Measurements from ENCODE around the gene SORCS2. TPM values are rescaled to one million over a fixed set of nuclear protein-coding genes. Genes with fewer than 3 reads are reported as not detected.

The SORCS2 gene
- total RNA-seq, 1 donor from 2014 or later: 29.5 TPM

DNA sequence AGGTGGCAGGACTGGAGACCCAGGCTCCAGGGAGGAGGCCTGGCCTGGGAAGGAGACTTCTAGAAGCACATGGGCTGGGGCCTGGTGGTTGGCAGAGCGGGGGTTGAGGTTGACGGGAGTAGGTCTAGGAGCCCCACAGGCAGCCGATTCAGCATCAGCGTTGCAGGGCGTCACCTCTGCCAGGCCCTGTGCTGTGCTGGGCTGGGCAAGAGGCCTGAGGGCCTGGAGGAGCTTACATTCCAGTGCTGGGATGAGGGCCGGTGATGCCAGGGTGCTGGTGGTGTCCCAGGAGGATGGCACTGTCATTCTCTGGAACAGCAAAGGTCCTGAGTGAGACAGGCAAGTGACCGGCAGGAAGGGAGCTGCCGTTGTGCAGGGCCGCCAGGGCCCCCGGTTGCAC is 76.6 kb downstream of the SORCS2 start:
- peaks cover 7% of the 10 kb centered on the region for H3K4me1 Mint-ChIP-seq (ENCODE audit: low read depth, unreplicated experiment)
- no peak overlapping the region for H3K4me3 Mint-ChIP-seq (ENCODE audit: unreplicated experiment)
- peaks cover 8% of the 10 kb centered on the region for H3K27me3 Mint-ChIP-seq (ENCODE audit: unreplicated experiment)
- H3K9me3 Mint-ChIP-seq (ENCODE audit: unreplicated experiment): peaks cover 9% of the 10 kb centered on the region
- DNase-seq: no peak
- H3K36me3 Mint-ChIP-seq (ENCODE audit: unreplicated experiment): peaks cover 20% of the 10 kb centered on the region
- TF ChIP-seq, protein P1, sequence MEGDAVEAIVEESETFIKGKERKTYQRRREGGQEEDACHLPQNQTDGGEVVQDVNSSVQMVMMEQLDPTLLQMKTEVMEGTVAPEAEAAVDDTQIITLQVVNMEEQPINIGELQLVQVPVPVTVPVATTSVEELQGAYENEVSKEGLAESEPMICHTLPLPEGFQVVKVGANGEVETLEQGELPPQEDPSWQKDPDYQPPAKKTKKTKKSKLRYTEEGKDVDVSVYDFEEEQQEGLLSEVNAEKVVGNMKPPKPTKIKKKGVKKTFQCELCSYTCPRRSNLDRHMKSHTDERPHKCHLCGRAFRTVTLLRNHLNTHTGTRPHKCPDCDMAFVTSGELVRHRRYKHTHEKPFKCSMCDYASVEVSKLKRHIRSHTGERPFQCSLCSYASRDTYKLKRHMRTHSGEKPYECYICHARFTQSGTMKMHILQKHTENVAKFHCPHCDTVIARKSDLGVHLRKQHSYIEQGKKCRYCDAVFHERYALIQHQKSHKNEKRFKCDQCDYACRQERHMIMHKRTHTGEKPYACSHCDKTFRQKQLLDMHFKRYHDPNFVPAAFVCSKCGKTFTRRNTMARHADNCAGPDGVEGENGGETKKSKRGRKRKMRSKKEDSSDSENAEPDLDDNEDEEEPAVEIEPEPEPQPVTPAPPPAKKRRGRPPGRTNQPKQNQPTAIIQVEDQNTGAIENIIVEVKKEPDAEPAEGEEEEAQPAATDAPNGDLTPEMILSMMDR (IDR thresholded peaks at IDR 0.05; ENCODE audit: partially characterized antibody, unreplicated experiment): no peak
- no peak overlapping the region for H3K27ac Mint-ChIP-seq (ENCODE audit: unreplicated experiment)

DNA sequence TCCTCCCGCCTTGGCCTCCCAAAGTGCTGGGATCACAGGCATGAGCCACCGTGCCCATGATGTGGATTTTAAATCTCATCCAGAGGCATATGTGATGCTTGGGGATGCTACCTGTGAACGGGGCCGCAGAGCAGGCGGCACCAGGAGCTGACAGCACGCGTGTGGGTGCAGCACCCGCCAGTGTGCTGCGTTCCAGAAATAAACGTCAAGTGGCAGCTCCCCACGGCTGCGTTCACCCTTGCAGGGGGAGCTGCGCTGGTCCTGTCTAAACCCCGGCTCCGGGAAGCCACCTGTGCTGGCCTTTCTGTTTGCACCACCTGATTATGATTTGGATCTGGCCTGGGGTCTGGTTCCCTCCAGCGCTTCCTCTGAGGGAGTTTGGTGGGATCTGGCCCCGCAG is 77.8 kb downstream of the SORCS2 start:
- Mint-ChIP-seq H3K9me3 (ENCODE audit: unreplicated experiment) (peaks cover 9% of the 10 kb centered on the region), H3K36me3 (ENCODE audit: unreplicated experiment) (peaks cover 20% of the 10 kb centered on the region), H3K27ac (ENCODE audit: unreplicated experiment) (no peak overlapping the region), H3K4me3 (ENCODE audit: unreplicated experiment) (no peak overlapping the region), H3K4me1 (ENCODE audit: low read depth, unreplicated experiment) (peaks cover 8% of the 10 kb centered on the region), H3K27me3 (ENCODE audit: unreplicated experiment) (peaks cover 10% of the 10 kb centered on the region)
- TF ChIP-seq, protein P1 (IDR thresholded peaks at IDR 0.05; ENCODE audit: partially characterized antibody, unreplicated experiment): no peak
- DNase-seq: no peak

DNA sequence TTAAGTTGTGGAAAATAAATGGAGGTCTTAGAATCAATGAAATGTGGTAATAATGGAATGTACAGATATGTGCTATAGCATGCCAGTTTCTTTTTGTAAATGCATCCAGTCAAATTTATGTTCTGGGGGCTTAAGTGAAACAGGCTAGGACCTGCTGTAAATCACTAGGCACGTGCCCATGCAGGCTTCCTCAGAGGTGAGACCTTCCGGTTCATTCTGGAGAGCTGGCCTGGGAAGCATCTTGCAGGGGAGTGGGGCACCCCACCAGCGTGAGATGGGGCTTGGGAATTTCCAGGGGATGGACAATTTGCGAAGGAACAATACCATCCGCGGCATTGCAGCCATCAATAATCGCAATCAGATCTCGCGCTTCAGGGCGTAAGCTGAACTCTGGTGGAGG is 80.1 kb downstream of the SORCS2 start:
- H3K27me3 Mint-ChIP-seq (ENCODE audit: unreplicated experiment): peaks cover 10% of the 10 kb centered on the region
- peaks cover 10% of the 10 kb centered on the region for H3K4me1 Mint-ChIP-seq (ENCODE audit: low read depth, unreplicated experiment)
- H3K27ac Mint-ChIP-seq (ENCODE audit: unreplicated experiment): no peak overlapping the region
- peaks cover 9% of the 10 kb centered on the region for H3K9me3 Mint-ChIP-seq (ENCODE audit: unreplicated experiment)
- DNase-seq: no peak
- peaks cover 20% of the 10 kb centered on the region for H3K36me3 Mint-ChIP-seq (ENCODE audit: unreplicated experiment)
- TF ChIP-seq, protein P1 (IDR thresholded peaks at IDR 0.05; ENCODE audit: partially characterized antibody, unreplicated experiment): no peak
- H3K4me3 Mint-ChIP-seq (ENCODE audit: unreplicated experiment): no peak overlapping the region

DNA sequence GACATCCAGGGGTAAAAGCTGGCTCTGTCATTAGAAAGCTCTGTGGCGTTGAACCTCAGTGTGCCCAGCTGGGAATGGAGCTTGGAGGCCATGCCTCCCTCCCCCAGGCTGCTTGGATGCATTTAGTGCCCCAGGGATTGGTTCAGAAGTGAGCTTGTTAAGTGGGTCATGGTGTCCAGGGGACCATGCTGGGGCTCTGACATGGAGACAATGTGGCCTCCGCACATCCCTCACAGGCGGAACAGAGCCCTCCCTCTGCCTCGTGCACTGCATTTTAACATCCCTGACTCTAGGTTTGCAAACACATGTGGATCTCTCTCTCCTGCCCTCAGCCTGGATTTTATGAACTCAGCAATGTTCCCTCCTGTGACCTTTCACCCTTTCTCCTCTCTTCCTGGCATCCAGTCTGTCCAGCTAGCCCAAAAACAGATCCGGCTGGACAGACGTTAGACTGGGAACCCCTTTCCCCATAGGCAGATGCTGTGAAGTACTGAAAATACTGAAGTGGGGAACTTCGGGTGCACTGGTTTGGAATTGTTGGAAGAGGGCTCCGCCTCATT is 81.5 kb downstream of the SORCS2 start:
- TF ChIP-seq, protein P1 (IDR thresholded peaks at IDR 0.05; ENCODE audit: partially characterized antibody, unreplicated experiment): no peak
- H3K27ac Mint-ChIP-seq (ENCODE audit: unreplicated experiment): no peak overlapping the region
- no peak for DNase-seq
- H3K36me3 Mint-ChIP-seq (ENCODE audit: unreplicated experiment): peaks cover 20% of the 10 kb centered on the region
- H3K4me3 Mint-ChIP-seq (ENCODE audit: unreplicated experiment): no peak overlapping the region
- peaks cover 16% of the 10 kb centered on the region for H3K4me1 Mint-ChIP-seq (ENCODE audit: low read depth, unreplicated experiment)
- peaks cover 5% of the 10 kb centered on the region for H3K9me3 Mint-ChIP-seq (ENCODE audit: unreplicated experiment)
- peaks cover 7% of the 10 kb centered on the region for H3K27me3 Mint-ChIP-seq (ENCODE audit: unreplicated experiment)

DNA sequence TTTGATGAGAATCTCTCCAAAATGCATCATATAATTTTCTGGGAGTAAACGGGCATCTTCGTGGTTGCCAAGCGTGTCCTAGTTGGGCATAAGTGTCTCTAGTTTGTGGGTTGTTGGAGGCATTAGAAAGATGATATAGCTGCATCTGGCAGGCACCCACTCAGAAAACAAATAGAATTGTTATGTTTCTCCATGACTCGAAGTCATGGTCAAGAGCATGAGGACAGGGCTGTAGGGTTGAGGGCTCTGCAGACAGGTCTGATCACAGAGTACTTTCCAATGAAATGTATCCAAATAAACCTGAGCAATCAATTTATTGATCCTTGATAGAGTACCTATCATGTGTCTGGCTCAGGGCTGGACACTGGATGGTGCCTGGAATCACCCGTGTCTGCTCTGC is 82.7 kb downstream of the SORCS2 start:
- no peak overlapping the region for H3K27ac Mint-ChIP-seq (ENCODE audit: unreplicated experiment)
- H3K9me3 Mint-ChIP-seq (ENCODE audit: unreplicated experiment): peaks cover 5% of the 10 kb centered on the region
- H3K36me3 Mint-ChIP-seq (ENCODE audit: unreplicated experiment): peaks cover 20% of the 10 kb centered on the region
- H3K27me3 Mint-ChIP-seq (ENCODE audit: unreplicated experiment): peaks cover 7% of the 10 kb centered on the region
- no peak for DNase-seq
- peaks cover 24% of the 10 kb centered on the region for H3K4me1 Mint-ChIP-seq (ENCODE audit: low read depth, unreplicated experiment)
- TF ChIP-seq, protein P1 (IDR thresholded peaks at IDR 0.05; ENCODE audit: partially characterized antibody, unreplicated experiment): no peak
- H3K4me3 Mint-ChIP-seq (ENCODE audit: unreplicated experiment): no peak overlapping the region
